Measurements from ENCODE around the gene KAT7. TPM values are rescaled to one million over a fixed set of nuclear protein-coding genes. Genes with fewer than 3 reads are reported as not detected.

KAT7 gene
- total RNA-seq, 4 donors from 2014 or later, result 22.8 to 42.8 (median 33.3) TPM

- TF ChIP-seq CTCF (IDR thresholded peaks at IDR 0.05; ENCODE audit: low read depth), result no peak
Measured at GRCh38 chr17:49746791-49747490, 41.5 kb upstream of the KAT7 start.

- no peak for TF ChIP-seq CTCF (IDR thresholded peaks at IDR 0.05; ENCODE audit: low read depth)
Measured at GRCh38 chr17:49747632-49748031, 40.8 kb upstream of the KAT7 start.

- TF ChIP-seq CTCF (IDR thresholded peaks at IDR 0.05; ENCODE audit: low read depth), result no peak
Measured at GRCh38 chr17:49748223-49748622, 40.3 kb upstream of the KAT7 start.

GRCh38 chr17:49748791-49749190, 39.7 kb upstream of the KAT7 start:
- no peak for TF ChIP-seq CTCF (IDR thresholded peaks at IDR 0.05; ENCODE audit: low read depth)

GRCh38 chr17:49749730-49750129, 38.8 kb upstream of the KAT7 start:
- TF ChIP-seq CTCF (IDR thresholded peaks at IDR 0.05; ENCODE audit: low read depth), result no peak

GRCh38 chr17:49752508-49752907, 36.0 kb upstream of the KAT7 start:
- TF ChIP-seq CTCF (IDR thresholded peaks at IDR 0.05; ENCODE audit: low read depth), result no peak

GRCh38 chr17:49753959-49754391, 34.5 kb upstream of the KAT7 start:
- no peak for TF ChIP-seq CTCF (IDR thresholded peaks at IDR 0.05; ENCODE audit: low read depth)
